ENCODE results near the gene SEPTIN10.

DNA sequence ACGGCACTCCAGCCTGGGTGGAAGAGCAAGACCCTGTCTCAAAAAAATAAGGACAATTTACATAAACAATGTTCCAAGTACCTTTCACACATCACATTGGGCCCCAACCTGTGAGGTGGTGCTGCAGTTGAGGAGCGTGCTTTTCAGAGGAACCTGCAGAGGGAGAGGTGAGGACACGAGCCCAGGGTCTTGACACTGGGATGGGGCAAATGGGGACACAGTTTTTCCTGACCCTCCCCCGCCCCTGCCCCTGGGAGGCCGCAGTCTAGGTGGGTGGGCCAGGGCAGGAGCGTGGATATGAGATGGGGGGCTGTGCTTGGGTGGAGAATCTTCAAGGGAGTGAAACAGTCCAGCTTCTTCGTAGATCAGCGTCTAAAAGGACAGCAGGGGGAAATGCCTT, 112.9 kb downstream of the SEPTIN10 start:
- TF ChIP-seq EZH2 (IDR thresholded peaks at IDR 0.05) = no peak
- TF ChIP-seq, protein P1, sequence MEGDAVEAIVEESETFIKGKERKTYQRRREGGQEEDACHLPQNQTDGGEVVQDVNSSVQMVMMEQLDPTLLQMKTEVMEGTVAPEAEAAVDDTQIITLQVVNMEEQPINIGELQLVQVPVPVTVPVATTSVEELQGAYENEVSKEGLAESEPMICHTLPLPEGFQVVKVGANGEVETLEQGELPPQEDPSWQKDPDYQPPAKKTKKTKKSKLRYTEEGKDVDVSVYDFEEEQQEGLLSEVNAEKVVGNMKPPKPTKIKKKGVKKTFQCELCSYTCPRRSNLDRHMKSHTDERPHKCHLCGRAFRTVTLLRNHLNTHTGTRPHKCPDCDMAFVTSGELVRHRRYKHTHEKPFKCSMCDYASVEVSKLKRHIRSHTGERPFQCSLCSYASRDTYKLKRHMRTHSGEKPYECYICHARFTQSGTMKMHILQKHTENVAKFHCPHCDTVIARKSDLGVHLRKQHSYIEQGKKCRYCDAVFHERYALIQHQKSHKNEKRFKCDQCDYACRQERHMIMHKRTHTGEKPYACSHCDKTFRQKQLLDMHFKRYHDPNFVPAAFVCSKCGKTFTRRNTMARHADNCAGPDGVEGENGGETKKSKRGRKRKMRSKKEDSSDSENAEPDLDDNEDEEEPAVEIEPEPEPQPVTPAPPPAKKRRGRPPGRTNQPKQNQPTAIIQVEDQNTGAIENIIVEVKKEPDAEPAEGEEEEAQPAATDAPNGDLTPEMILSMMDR (IDR thresholded peaks at IDR 0.05) = no peak
- no peak for TF ChIP-seq EZH2phosphoT487 (IDR thresholded peaks at IDR 0.05)

Data from neural progenitor cell (in vitro differentiated cells).